Natural killer cell (primary cell): ENCODE results near the gene JAK3. TPM values are rescaled to one million over a fixed set of nuclear protein-coding genes. Genes with fewer than 3 reads are reported as not detected.
"Not testable (repeated sequence)": the region's sequence is repeated elsewhere in the genome, so short reads cannot be mapped to it uniquely, and the experiment has no call there.

Experiments used
- ATAC-seq, 3 donors: fragments of 150-1000 bp in 2 of 3; fragments of 200-7000 bp in 1 of 3; cut with Tn5 transposase; 1 replicate in 1 of 3; 2 replicates in 2 of 3; pipeline ENCODE4 v1.10.0; 2021; ENCODE audit warnings: mild to moderate bottlenecking in 2 of 3, moderate library complexity in 2 of 3
- DNase-seq, 2 donors: peaks; one replicate each; pipeline versions ENCODE4 v3.0.0 to v3.0.0-alpha.2; 2013 to 2021; ENCODE audit warnings: mixed read lengths in 1 of 2
- H3K27ac ChIP-seq: one replicate; pipeline ENCODE4 v1.5.1; 2013; ENCODE audit warnings: mild to moderate bottlenecking, low read length
- H3K27me3 ChIP-seq: one replicate; pipeline ENCODE4 v1.6.1; 2013; ENCODE audit warnings: low read length; ENCODE audit not compliant: control insufficient read depth, insufficient read depth
- H3K36me3 ChIP-seq: one replicate; pipeline ENCODE4 v1.6.1; 2013; ENCODE audit warnings: low read length; ENCODE audit not compliant: control insufficient read depth, insufficient read depth
- H3K4me1 ChIP-seq: one replicate; pipeline ENCODE4 v1.6.1; 2013; ENCODE audit warnings: low read length; ENCODE audit not compliant: control insufficient read depth, insufficient read depth
- H3K4me3 ChIP-seq: one replicate; pipeline ENCODE4 v1.5.1; 2013; ENCODE audit warnings: low read length
- H3K9me3 ChIP-seq: one replicate; pipeline ENCODE4 v1.6.1; 2013; ENCODE audit warnings: low read length; ENCODE audit not compliant: control insufficient read depth, insufficient read depth
- H3K27ac Mint-ChIP-seq, 2 donors: one replicate each; pipeline ENCODE4 v1.8.0; 2022; ENCODE audit warnings: mild to moderate bottlenecking in 2 of 2, mixed read lengths in 2 of 2, moderate library complexity in 1 of 2
- H3K27me3 Mint-ChIP-seq, 2 donors: one replicate each; pipeline ENCODE4 v1.8.0; 2022; ENCODE audit warnings: low read depth in 2 of 2, mixed read lengths in 2 of 2
- H3K36me3 Mint-ChIP-seq: one replicate; pipeline ENCODE4 v1.8.0; 2022; ENCODE audit warnings: mixed read lengths
- H3K4me1 Mint-ChIP-seq, 2 donors: one replicate each; pipeline ENCODE4 v1.8.0; 2022; ENCODE audit warnings: mixed read lengths in 2 of 2
- H3K4me3 Mint-ChIP-seq: one replicate; pipeline ENCODE4 v1.8.0; 2022; ENCODE audit warnings: mild to moderate bottlenecking, moderate library complexity, mixed read lengths
- H3K9me3 Mint-ChIP-seq, 2 donors: one replicate each; pipeline ENCODE4 v1.8.0; 2022; ENCODE audit warnings: mixed read lengths in 2 of 2
- CTCF ChIP-seq: fragments of 200-600 bp; IDR thresholded peaks from one replicate; pipeline ENCODE4 v1.8.0; 2022; ENCODE audit warnings: antibody characterized with exemption
- WGBS: methylation state at CpG from one replicate; pipeline ENCODE4 v1.1.7; 2013; ENCODE audit warnings: missing lambda C conversion rate; ENCODE audit not compliant: insufficient coverage; 5-methylcytosine and 5-hydroxymethylcytosine counted together
- intact Hi-C: fragments of 100-400 bp; cut with micrococcal nuclease; formaldehyde crosslinking; loops from one replicate; pipeline ENCODE4 v1.14.2; 2022
- total RNA-seq, 4 donors: library from RNA; stranded (reverse); fragments of 120-200 nt in 1 of 4; gene quantifications; one replicate each; pipeline versions ENCODE4 v1.2.3 to v1.2.4, GENCODE V29; 2013 to 2022

The JAK3 gene
- total RNA-seq, 3 donors from 2014 or later (not counting 1 experiment from before 2014, with no cell fraction given) = 72.1 to 105 (median 96.1) TPM

DNA sequence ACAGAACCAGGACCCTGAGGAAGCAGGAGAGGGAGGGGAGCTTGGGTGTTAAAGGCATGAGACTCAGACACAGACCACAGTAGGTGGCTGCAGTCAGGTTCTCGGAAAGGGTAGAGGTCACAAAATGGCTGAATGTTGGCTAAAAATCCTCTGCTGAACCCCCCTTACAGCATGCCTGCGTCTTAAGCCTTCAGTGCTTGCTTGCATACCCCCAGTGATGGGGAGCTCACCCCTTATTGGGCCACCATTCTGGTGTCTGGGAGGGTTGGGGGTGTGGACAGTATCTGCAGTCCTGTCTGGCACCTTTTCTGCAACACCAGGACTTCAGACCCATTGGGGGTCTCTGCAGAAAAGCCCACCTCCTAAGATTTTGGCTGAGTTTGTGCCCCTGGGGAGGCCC, 67.0 kb downstream of the JAK3 start:
- Mint-ChIP-seq H3K27ac (no peak overlapping the region), H3K36me3 (no peaks in the 10 kb centered on the region), H3K4me3 (no peak overlapping the region), H3K9me3 (no peaks in the 10 kb centered on the region), H3K4me1 (peaks cover 7 to 21% of the 10 kb centered on the region in 2 donors), H3K27me3 (no peaks in the 10 kb centered on the region)
- peaks cover 38% of the 10 kb centered on the region for H3K36me3 ChIP-seq
- H3K9me3 ChIP-seq = no peaks in the 10 kb centered on the region
- DNase-seq (no peak), ATAC-seq (no peak)
- no peak overlapping the region for H3K27ac ChIP-seq
- intact Hi-C loops = no loop called here
- no peaks in the 10 kb centered on the region for H3K27me3 ChIP-seq
- peaks cover 18% of the 10 kb centered on the region for H3K4me1 ChIP-seq
- H3K4me3 ChIP-seq = no peak overlapping the region
- TF ChIP-seq CTCF = no peak
- WGBS = 93% methylated on average over 2 of the region's 2 CpGs

DNA sequence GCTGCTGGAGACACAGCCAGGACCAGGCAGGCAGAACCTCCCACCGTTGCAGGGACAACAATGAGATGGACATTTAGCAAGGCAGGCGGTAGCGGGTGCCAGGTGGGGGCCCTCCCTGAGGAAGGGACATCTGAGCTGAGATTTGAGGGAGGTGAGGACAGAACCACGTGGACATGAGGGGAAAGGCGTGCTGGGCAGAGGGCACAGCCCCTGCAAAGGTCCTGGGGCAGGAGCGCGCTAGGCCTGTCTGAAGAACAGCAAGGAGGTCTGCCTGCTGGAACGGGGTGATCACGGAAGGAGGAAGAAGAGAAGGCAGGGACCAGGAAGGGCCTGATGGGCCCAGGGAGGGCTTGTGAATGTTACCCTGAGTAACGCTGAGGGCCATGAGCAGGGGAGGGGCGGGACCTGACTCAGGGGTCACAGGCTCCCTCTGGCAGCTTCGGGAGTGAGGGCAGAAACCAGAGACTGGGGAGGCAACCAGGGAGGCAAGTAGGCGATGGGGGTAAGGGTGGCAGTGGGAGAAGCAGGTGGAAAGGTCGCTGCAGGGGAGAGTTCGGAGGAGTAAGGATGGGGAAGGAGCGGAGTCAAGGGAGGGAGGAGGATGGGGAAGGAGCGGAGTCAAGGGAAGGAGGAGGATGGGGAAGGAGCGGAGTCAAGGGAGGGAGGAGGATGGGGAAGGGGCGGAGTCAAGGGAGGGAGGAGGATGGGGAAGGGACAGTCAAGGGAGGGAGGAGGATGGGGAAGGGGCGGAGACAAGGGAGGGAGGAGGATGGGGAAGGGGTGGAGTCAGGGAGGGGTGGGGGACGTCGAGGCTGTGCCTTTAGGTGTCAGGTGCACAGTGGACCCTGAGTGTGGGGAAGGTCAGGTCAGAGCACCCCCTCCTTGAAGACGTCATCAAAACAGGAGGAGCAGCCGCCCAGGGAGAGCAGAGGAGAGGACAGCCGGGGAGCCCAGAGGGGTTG, 68.5 kb downstream of the JAK3 start:
- Mint-ChIP-seq H3K27me3 (no peaks in the 10 kb centered on the region), H3K4me3 (peak overlapping the region; percentile 7), H3K36me3 (no peaks in the 10 kb centered on the region), H3K9me3 (no peaks in the 10 kb centered on the region), H3K27ac (peak overlapping the region in 1 of 2 donors; percentile 54), H3K4me1 (peaks cover 7 to 20% of the 10 kb centered on the region in 2 donors)
- H3K27ac ChIP-seq = no peak overlapping the region
- no peaks in the 10 kb centered on the region for H3K9me3 ChIP-seq
- no peak overlapping the region for H3K4me3 ChIP-seq
- intact Hi-C loops = no loop called here
- H3K27me3 ChIP-seq = no peaks in the 10 kb centered on the region
- TF ChIP-seq CTCF = no peak
- peaks cover 18% of the 10 kb centered on the region for H3K4me1 ChIP-seq
- DNase-seq (no peak), ATAC-seq (peak in 1 of 3 donors; percentile 22)
- H3K36me3 ChIP-seq = peaks cover 36% of the 10 kb centered on the region
- WGBS = 68% methylated on average over 25 of the region's 25 CpGs

DNA sequence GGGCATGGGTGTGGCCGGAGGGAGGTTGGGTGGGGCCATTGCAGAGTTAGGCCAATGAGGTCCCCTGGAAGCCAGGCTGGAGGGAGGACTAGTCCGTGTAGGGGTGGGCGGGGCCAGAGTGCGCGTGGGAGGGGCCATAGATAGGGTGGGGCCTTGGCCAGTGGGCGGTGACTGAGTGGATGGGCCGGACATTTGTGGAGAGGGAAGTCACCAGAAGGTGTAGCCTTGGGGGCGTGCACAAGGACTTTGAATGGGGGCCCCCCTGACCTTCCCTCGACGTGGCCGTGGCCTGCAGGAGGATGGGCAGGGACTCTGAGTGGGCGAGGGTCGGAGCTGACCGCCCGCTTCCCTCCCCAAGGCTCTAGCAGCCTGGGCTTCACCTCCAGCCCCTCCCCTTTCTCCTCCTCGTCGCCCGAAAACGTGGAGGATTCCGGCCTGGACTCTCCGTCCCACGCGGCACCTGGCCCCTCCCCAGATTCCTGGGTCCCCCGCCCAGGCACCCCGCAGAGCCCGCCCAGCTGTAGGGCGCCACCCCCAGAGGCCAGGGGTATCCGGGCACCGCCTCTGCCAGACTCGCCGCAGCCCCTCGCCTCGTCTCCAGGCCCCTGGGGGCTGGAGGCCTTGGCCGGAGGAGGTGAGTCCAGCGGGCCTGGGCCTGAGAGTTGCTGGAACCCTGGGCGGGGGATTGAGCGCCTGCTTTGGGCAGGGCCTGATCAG, 69.4 kb downstream of the JAK3 start:
- Mint-ChIP-seq H3K36me3 (no peaks in the 10 kb centered on the region), H3K27me3 (no peaks in the 10 kb centered on the region), H3K4me1 (peaks cover 7 to 17% of the 10 kb centered on the region in 2 donors), H3K9me3 (no peaks in the 10 kb centered on the region), H3K27ac (peak overlapping the region in 1 of 2 donors; percentile 54), H3K4me3 (peak overlapping the region; percentile 55)
- DNase-seq (peak in 1 of 2 donors; percentile 46), ATAC-seq (peak; percentile 74 to 91 (median 80))
- Histone ChIP-seq H3K4me1 (peaks cover 15% of the 10 kb centered on the region), H3K36me3 (peaks cover 36% of the 10 kb centered on the region), H3K27ac (no peak overlapping the region), H3K4me3 (no peak overlapping the region), H3K9me3 (no peaks in the 10 kb centered on the region), H3K27me3 (no peaks in the 10 kb centered on the region)
- WGBS = 62% methylated on average over 37 of the region's 37 CpGs
- TF ChIP-seq CTCF = no peak
- intact Hi-C loops = no loop called here

DNA sequence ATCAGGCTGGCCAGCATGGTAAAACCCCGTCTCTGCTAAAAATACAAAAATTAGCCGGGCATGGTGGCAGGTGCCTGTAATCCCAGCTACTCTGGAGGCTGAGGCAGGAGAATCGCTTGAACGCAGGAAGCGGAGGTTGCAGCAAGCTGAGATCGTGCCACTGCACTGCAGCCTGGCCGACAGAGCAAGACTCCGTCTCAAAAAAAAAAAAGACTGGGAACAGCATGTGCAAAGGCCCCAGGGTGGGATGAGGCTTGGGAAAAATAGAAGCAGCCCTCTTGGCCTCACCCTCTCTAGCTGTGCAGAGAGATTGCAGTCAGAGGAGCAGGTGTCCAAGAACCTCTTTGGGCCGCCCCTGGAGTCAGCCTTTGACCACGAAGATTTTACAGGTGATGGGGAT, 69.9 kb downstream of the JAK3 start:
- H3K4me3 ChIP-seq, H3K9me3 Mint-ChIP-seq, DNase-seq, H3K36me3 Mint-ChIP-seq, H3K9me3 ChIP-seq, H3K27ac Mint-ChIP-seq, H3K27me3 Mint-ChIP-seq, H3K27ac ChIP-seq, H3K4me3 Mint-ChIP-seq, H3K27me3 ChIP-seq, ATAC-seq, intact Hi-C loops: not testable (repeated sequence)
- H3K4me1 ChIP-seq = peaks cover 15% of the 10 kb centered on the region
- peaks cover 7 to 17% of the 10 kb centered on the region in 2 donors for H3K4me1 Mint-ChIP-seq
- peaks cover 40% of the 10 kb centered on the region for H3K36me3 ChIP-seq
- WGBS = 94% methylated on average over 10 of the region's 10 CpGs
